SK-N-MC (cell line): ENCODE data around the gene FAF2.

Source experiments
- EZH2 ChIP-seq: fragments of 200-600 bp; sonication (generic); IDR thresholded peaks from one replicate; pipeline ENCODE4 v1.6.1; 2017; ENCODE audit warnings: antibody characterized with exemption
- FOXP2 ChIP-seq: optimal IDR thresholded peaks from 2 replicates; pipeline ENCODE3; 2011; ENCODE audit warnings: mild to moderate bottlenecking, moderate library complexity; ENCODE audit not compliant: insufficient read depth; ENCODE audit errors: extremely low read length, control extremely low read depth
- POLR2AphosphoS5 ChIP-seq: IDR thresholded peaks from 2 replicates; pipeline ENCODE4 v1.6.1; 2012; ENCODE audit warnings: mild to moderate bottlenecking, low read depth, low read length, borderline replicate concordance

DNA sequence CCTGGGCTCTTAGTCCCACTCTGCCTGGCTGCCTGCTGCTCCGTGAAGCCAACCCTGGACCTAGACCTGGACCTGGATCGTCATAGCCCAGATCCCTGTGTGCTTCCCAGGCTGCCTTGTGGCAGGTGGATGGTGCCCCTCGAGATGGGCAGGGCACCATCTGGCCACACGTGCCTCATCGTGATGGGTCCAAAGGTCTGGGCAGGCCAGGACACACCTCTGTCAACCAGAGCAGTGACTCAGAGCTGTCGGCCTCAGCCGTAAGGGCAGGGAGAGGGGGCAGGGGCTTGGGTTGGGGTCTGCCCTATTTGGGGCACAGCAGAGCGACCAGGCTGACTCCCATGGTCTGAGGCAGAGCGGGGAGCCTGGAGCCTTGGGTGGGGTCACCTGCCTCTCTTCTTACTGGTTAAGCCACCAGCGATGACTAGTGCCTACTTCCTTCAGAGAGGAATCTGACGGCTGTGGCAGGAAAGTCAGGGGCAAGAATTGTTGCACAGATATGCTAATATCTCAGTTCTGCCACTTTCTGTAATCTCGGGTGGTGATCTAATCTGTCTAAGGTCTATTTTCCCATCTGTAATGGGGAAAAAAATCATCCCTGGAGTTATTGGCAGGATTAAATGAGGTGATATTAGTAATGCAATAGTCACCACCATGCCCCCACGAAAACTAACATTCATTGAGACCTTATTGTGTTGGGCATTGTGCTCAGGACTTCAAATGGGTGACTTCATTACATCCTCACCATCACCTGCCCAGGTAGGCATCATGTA, 97.7 kb downstream of the FAF2 start:
- TF ChIP-seq POLR2AphosphoS5 (no peak), EZH2 (no peak), FOXP2 (no peak)
